Measurements from ENCODE around the gene CCDC136. TPM values are rescaled to one million over a fixed set of nuclear protein-coding genes. Genes with fewer than 3 reads are reported as not detected.

CCDC136 gene
- polyA plus RNA-seq, 1 of the 3 experiments (the other 2 are of a cell fraction) = 48.4 TPM

- no peak for TF ChIP-seq USF2 (IDR thresholded peaks at IDR 0.05; ENCODE audit: borderline replicate concordance, low read depth, low read length)
- TF ChIP-seq FOXJ3 (CRISPR knock-in tag; IDR thresholded peaks at IDR 0.05) = no peak
- no peak for TF ChIP-seq RXRA (IDR thresholded peaks at IDR 0.05; ENCODE audit: borderline replicate concordance, low read depth)
- no peak for TF ChIP-seq CHD2 (IDR thresholded peaks at IDR 0.05; ENCODE audit: low read length, partially characterized antibody)
- no peak for TF ChIP-seq MAX (IDR thresholded peaks at IDR 0.05; ENCODE audit: low read depth)
- no peak for TF ChIP-seq RAD21 (IDR thresholded peaks at IDR 0.05; ENCODE audit: low read length)
These were observed 60.9 kb downstream of the CCDC136 start (continued) for GRCh38 chr7:128852537-128853254.

GRCh38 chr7:128853799-128854198, 62.0 kb downstream of the CCDC136 start:
- Histone ChIP-seq H3K9ac (no peak overlapping the region), H3K4me1 (ENCODE audit: control insufficient read depth in 1 of 2, insufficient read depth in 2 of 2, low read depth in 1 of 2, low read length in 1 of 2) (no peaks in the 10 kb centered on the region), H3K36me3 (replicated peaks in 1 of 2; ENCODE audit: control insufficient read depth in 1 of 2, insufficient read depth in 2 of 2, low read length in 1 of 2) (peaks cover 54 to 79% of the 10 kb centered on the region in 2 experiments), H3F3A (replicated peaks; ENCODE audit: insufficient read depth) (peaks cover 30% of the 10 kb centered on the region), H3K9me3 (no peaks in the 10 kb centered on the region), H3K9me2 (no peaks in the 10 kb centered on the region), H3K27me3 (ENCODE audit: insufficient read depth) (no peaks in the 10 kb centered on the region), H3K4me2 (no peak overlapping the region), H4K20me1 (ENCODE audit: insufficient read depth) (peaks cover 14% of the 10 kb centered on the region; the same call in 1 of the 2 replicates), H2AFZ (ENCODE audit: low read depth) (no peak overlapping the region), H3K27ac (ENCODE audit: low read depth in 2 of 2, low read length in 1 of 2) (no peak overlapping the region), H3K4me3 (ENCODE audit: low read depth in 2 of 2, low read length in 1 of 2) (no peak overlapping the region), H3K79me2 (ENCODE audit: insufficient read depth) (no peaks in the 10 kb centered on the region)
- no peak for TF ChIP-seq CHD2 (IDR thresholded peaks at IDR 0.05; ENCODE audit: low read length, partially characterized antibody)
- TF ChIP-seq FOXJ3 (CRISPR knock-in tag; IDR thresholded peaks at IDR 0.05) = no peak
- TF ChIP-seq USF1 (IDR thresholded peaks at IDR 0.05; ENCODE audit: borderline replicate concordance, low read depth) = no peak
- TF ChIP-seq EZH2phosphoT487 (IDR thresholded peaks at IDR 0.05; ENCODE audit: borderline replicate concordance, low read depth) = no peak
- no peak for TF ChIP-seq EP300 (IDR thresholded peaks at IDR 0.05; ENCODE audit: borderline replicate concordance in 1 of 2, low read depth in 1 of 2, low read length in 1 of 2)
- TF ChIP-seq POLR2AphosphoS5 (IDR thresholded peaks at IDR 0.05; ENCODE audit: low read depth, low read length) = no peak
- TF ChIP-seq MAX (IDR thresholded peaks at IDR 0.05; ENCODE audit: low read depth) = no peak
- no peak for TF ChIP-seq MEF2A (IDR thresholded peaks at IDR 0.05; ENCODE audit: borderline replicate concordance, low read depth)
- no peak for TF ChIP-seq NRF1 (IDR thresholded peaks at IDR 0.05; ENCODE audit: low read depth, low read length)
- TF ChIP-seq JUND (IDR thresholded peaks at IDR 0.05) = no peak
- no peak for TF ChIP-seq CTCF (IDR thresholded peaks at IDR 0.05)
- no peak for TF ChIP-seq YY1 (IDR thresholded peaks at IDR 0.05; ENCODE audit: low read depth)
- TF ChIP-seq SIN3A (IDR thresholded peaks at IDR 0.05; ENCODE audit: borderline replicate concordance, low read depth, low read length) = no peak
- ChIA-PET POLR2A (no interaction called here), CTCF (no interaction called here)
- 96% methylated on average over 21 of the region's 23 CpGs for WGBS (ENCODE audit: low lambda C conversion rate)
- DNase-seq = no peak
